GM19043 (cell line): Measurements from ENCODE around the gene VARS1.

Experiments used
- ATAC-seq: cut with Tn5 transposase; IDR thresholded peaks from one replicate; pipeline ENCODE4 v1.9.1; 2021; ENCODE audit warnings: low read depth; ENCODE audit not compliant: unreplicated experiment

The VARS1 gene

GRCh38 chr6:31775633-31776484, 19.7 kb downstream of the VARS1 start:
- ATAC-seq = no peak

GRCh38 chr6:31775184-31775583, 20.4 kb downstream of the VARS1 start:
- no peak for ATAC-seq

- no peak for ATAC-seq
These were observed 23.6 kb downstream of the VARS1 start for GRCh38 chr6:31771992-31772358.

GRCh38 chr6:31770860-31771259, 24.7 kb downstream of the VARS1 start:
- ATAC-seq = no peak

- ATAC-seq = no peak
These were observed 25.7 kb downstream of the VARS1 start for GRCh38 chr6:31769684-31770371.

- no peak for ATAC-seq
These were observed 26.9 kb downstream of the VARS1 start for GRCh38 chr6:31768363-31769257.

GRCh38 chr6:31767096-31767645, 28.4 kb downstream of the VARS1 start:
- ATAC-seq = no peak

GRCh38 chr6:31765910-31766794, 29.4 kb downstream of the VARS1 start:
- no peak for ATAC-seq

GRCh38 chr6:31765559-31765909, 30.0 kb downstream of the VARS1 start:
- no peak for ATAC-seq

- no peak for ATAC-seq
These were observed 31.4 kb downstream of the VARS1 start for GRCh38 chr6:31764198-31764597.

GRCh38 chr6:31763619-31763940, 32.0 kb downstream of the VARS1 start:
- ATAC-seq = no peak

GRCh38 chr6:31762878-31763618, 32.5 kb downstream of the VARS1 start:
- ATAC-seq = no peak

- ATAC-seq = no peak
These were observed 33.2 kb downstream of the VARS1 start, which contains the start of gene SAPCD1 for GRCh38 chr6:31762356-31762755. Gene SAPCD1, plus strand, starts transcription at chr6:31762656. Its CDS starts 399 bp downstream, at chr6:31763055.

GRCh38 chr6:31761343-31761742, 34.2 kb downstream of the VARS1 start:
- no peak for ATAC-seq

GRCh38 chr6:31760790-31761189, 34.8 kb downstream of the VARS1 start:
- no peak for ATAC-seq

GRCh38 chr6:31758281-31758680, 37.3 kb downstream of the VARS1 start:
- ATAC-seq = no peak

GRCh38 chr6:31752739-31753319, 42.7 kb downstream of the VARS1 start:
- ATAC-seq = no peak

GRCh38 chr6:31750411-31751022, 45.0 kb downstream of the VARS1 start:
- ATAC-seq = no peak
